Ammon's horn (tissue), 1 donor: Measurements from ENCODE around the gene AKAP12.

Source experiments
- DNase-seq: peaks from one replicate; pipeline ENCODE4 v3.0.0-alpha.2; 2016; ENCODE audit warnings: low spot score

Gene AKAP12, protein sequence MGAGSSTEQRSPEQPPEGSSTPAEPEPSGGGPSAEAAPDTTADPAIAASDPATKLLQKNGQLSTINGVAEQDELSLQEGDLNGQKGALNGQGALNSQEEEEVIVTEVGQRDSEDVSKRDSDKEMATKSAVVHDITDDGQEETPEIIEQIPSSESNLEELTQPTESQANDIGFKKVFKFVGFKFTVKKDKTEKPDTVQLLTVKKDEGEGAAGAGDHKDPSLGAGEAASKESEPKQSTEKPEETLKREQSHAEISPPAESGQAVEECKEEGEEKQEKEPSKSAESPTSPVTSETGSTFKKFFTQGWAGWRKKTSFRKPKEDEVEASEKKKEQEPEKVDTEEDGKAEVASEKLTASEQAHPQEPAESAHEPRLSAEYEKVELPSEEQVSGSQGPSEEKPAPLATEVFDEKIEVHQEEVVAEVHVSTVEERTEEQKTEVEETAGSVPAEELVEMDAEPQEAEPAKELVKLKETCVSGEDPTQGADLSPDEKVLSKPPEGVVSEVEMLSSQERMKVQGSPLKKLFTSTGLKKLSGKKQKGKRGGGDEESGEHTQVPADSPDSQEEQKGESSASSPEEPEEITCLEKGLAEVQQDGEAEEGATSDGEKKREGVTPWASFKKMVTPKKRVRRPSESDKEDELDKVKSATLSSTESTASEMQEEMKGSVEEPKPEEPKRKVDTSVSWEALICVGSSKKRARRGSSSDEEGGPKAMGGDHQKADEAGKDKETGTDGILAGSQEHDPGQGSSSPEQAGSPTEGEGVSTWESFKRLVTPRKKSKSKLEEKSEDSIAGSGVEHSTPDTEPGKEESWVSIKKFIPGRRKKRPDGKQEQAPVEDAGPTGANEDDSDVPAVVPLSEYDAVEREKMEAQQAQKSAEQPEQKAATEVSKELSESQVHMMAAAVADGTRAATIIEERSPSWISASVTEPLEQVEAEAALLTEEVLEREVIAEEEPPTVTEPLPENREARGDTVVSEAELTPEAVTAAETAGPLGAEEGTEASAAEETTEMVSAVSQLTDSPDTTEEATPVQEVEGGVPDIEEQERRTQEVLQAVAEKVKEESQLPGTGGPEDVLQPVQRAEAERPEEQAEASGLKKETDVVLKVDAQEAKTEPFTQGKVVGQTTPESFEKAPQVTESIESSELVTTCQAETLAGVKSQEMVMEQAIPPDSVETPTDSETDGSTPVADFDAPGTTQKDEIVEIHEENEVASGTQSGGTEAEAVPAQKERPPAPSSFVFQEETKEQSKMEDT (N-terminal part only)

DNA sequence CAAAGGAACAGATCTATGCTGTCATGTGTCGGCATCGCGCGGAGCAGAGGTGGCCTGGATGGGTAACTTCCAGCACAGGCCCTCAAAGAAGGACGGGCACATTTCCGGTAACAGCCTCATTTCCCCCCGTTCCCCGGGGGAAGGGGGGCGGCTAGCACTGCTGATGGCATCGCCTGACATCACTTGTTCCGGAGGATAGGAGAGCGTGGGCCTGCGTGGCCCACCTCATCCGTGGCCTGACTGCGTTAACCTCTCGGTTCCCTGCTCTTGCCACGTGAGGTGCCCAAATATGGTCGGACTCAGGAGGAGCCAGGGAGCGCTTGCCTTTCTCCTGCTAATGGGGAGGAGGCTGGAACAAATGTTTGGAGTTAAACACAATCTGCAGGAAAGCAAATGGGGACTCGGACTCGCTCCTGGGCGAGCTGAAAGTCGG lies at the start of gene AKAP12:
AKAP12 (plus strand) TSS at position 365 of the 433 bp plus-strand sequence. CDS start 596 bp downstream, outside the sequence.
- peak; percentile 48 for DNase-seq

DNA sequence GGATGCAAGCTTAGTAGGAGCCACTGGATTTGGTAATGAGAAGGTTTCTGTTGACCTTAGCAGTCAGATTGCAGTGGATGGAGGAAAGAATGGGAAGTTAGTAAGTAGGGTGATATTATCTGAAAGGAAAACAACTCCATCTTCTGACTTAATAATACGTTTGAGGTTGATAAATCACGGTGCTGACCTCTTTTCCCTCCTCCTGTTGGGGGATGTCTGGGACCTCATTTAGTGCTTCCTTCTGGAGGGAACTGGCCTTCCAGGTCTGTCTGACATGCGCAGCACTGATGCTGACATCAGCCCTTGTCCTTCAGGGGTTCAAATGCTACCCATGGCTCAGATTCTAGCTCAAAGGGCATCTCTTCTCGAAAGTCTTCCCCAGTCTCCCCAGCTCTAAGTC lies 48.2 kb upstream of the AKAP12 start:
- DNase-seq: no peak

DNA sequence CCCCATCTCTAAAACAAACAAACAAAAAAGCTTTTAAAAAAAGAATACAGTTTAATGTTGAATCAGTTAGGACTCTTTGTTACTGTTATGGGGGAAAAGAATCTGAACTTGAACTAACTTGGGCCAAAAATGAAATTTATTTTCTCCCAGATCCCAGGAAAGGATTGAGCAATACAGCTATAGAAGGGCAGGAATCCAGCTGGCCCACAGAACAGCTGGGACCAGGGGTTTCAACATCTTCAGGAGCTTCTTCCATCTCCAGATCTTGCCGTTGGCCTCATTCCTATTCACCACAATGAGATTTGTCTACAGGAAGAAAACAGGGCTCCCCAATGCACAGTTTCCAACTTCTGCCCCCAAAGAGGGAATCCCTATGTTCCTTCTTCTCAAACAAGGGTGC lies 43.2 kb upstream of the AKAP12 start:
- no peak for DNase-seq

DNA sequence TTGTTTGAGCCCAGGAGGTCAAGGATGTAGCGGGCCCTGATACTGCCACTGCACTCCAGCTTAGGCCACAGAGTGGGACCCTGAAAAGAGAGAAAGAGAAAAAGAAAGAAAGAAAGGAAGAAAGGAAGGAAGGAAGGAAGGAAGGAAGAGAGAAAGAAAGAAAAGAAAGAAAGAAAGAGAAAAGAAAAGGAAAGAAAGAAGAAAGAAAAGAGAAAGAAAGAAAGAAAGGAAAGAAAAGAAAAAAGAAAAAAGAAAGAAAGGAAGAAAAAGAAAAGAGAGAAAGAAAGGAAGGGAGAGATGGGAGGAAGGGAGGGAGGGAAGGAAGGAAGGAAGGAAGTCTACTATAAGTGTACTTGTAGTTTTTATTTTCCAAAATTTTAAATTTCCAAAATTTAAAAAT lies 42.2 kb upstream of the AKAP12 start:
- no peak for DNase-seq

DNA sequence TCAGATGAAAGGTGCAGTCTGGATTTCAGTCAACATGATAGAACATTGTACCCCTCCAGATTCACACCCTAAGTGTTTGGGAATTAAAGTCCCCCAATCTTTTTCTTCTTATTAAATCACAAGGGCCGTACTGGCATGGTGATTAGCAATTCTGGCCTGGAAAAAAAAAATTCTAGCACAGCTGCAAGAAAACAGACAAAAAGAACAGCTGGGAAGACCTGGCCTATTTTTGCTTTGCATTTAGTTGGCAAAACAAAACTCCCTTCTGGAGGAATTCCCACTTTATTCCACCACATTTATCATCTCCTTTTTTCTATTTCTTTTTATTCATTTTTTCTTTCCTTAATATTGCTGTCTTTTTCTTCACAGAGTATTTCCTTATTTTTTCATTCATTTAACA lies 39.8 kb upstream of the AKAP12 start:
- DNase-seq: no peak

DNA sequence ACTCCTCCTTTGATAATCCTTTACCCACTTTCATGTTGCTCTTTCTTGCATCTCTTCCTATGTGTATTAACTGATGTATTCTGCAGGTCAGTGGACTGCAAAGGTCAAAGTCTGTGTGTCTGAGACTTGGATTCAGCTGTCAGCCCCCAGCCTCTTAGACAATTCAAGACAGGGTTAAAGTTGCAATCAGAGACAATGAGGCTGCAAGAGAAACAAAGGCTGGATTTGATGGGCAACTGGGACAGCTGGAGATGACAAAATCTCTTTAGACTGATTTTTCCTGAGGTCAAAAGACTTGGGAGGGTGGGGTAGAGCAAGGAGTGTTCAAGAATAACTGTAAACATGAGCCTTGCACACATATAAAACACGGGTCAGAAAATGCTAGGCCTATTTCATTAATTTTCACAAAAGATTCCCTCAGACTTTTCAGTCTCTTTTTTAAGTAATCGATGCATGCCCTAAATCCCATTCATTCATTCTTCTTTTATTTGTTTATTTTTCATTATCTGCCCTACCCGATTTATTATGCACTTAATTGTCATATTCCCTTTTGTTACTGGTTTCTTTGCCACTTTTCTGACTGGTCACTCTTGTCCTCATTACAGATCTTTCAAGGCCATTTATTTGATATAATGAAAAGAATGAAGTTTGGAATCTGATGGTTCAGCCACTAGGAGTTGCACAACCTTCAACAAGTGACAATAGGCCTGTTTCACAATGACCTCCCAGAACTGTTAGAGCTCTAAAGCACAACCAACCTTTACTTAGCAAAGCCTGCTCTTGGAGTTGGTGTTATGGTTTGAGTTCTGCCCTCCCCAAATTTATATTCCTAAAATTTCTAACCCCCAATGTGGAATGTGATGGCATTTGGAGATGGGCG lies 33.8 kb upstream of the AKAP12 start:
- no peak for DNase-seq

DNA sequence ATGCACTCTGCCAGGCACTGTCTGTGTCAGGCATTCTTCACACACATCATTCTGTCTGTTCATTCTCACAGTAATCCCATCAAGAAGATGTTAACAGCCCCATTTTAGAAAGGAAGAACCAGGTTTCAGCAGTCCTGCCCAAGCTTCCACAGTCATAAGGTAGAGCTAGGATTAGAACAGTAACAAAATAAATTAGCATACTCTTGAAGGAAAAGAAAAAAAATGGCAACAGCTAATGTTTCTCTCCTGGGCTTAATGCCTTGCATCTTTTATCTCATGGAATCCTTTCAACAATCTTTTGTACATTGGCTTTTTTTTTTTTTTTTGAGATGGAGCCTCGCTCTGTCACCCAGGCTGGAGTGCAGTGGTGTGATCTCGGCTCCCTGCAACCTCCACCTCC lies 32.1 kb upstream of the AKAP12 start:
- DNase-seq: no peak

DNA sequence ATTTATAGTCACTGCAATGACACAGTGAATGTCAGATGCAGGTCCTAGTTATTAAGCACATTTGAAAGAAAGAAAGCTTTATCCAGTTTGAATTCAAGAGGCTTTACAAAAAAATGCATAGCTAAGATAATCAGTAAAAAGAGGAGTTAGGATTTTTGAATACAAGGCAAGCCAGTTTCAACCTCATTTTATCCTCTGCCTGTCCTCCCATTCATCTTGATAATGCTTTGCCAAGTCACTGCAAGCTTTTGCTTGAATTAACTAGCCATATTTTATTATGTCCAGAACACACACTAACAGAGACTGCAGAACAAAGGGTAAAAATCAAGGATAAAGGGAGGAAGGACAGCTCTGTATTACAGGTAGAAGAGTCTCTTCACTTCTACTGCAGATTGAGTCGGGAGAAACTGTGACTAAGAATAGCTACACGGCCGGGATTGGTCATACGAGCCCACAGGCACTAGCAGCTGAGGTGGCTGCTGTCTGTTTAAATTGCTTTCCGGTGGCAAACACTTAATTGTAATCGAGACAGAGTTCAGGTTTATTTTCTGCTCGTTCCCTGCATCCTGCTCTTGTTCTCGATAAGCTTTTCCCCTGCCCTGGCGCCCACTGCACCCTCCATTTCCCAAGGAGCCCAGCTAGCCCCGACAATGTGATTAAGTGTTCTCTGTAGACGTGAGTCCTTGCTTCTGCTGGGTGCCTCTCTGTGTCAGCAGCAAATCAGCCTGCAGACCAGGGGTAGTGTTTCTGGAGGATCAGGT lies 30.5 kb upstream of the AKAP12 start:
- no peak for DNase-seq

DNA sequence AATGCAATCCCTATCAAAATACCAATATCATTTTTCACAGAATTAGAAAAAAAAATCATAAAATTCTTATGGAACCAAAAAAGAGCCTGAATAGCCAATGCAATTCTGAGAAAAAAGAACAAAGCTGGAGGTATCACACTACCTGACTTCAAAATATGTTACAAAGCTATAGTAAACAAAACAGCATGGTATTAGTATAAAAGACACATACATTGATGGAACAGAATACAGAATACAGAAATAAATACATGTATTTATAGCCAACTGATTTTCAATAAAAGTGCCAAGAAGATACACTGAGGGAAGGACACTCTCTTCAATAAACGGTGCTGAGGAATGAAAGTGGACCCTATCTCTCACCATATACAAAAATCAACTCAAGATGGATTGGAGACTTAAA lies 28.7 kb upstream of the AKAP12 start:
- no peak for DNase-seq

DNA sequence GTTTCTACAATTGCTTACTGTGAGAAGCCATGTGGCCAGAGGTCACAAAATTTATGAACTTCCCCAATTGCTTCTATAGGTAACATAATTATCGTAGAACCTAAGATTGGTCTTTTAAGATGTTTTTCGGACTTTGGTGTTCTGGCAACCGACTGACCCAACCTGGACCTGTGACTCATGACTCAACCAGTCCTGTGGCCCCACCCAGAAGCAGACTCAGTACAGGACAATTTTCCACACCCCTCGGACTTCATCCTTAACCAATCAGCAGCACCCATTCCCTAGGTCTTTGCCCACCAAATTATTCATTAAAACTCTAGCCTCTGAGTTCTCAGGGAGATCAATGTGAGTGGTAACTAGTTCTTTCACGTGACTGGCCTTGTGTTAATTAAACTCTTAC lies 26.4 kb upstream of the AKAP12 start:
- DNase-seq: no peak

DNA sequence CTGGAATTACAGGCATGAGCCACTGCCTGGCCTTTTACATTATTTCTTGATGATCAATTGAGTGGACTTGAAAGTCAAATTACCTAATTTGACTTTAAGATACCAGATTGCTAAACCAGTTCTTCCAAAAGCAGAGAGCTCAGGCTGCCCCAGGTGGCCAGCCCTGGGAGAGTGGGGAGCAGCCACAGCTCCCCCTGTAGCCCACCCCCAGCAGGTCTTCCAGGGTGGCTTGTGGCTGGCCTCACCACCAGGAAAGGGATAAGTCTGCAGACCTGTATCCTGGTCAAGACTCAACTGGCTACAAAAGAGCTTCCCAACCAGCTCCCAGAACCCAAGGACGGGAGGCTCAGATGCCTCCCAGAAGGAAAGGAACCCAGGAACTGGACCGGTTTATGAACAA lies 23.8 kb upstream of the AKAP12 start:
- no peak for DNase-seq

DNA sequence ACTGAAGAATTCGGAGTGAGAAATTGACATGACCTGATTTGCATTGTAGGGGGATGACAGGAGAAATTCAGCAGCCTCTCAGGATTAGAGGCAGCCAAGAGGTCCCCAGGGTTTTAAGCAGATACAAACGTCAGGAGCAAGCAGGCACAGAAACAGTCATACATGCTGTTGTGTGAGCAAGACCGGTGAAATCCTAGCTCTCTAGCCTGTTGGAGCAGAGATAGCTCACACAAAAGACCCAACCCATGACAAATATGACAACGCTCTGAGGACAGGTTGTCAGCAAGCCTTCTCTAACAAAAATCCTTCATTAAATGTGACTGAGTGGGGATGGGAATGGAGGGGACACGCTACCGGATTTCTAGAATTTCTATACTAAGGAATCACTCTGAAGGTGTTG lies 23.0 kb upstream of the AKAP12 start:
- no peak for DNase-seq

DNA sequence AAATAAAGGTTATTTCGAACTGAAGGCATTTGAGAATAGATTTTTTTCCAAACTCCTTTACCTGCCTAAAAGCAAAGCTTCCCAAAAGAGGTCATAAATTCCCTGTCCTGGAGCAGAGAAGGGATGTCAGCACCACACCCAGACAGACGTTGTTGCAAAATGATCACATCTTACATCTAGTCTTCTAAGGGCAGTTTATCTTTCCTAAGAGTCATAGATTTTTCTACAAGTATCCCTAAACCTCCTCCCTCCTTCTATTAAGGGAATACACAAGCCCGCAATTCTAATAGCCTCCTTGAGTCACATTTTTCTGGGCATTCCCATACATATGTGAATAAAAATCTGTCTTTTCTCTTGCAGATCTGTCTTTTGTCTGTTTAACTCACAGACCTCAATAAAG lies 20.6 kb upstream of the AKAP12 start:
- DNase-seq: no peak

DNA sequence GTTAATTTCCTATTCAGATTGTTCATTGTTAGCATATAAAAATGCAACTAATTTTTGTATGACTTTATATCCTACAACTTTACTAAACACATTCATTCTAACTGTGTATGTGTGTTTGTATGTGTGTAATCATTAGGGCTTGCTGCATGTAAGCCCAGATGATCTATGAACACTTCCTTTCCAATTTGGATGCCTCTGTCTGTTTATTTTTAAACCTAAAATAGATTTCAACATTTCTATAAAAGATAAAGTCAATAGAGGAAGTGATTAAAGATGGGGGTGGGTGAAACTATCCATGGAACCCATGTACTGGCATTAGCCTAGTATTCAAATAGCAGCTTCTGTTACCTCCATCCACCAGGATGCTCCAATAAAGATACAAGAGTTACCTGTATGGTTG lies 15.7 kb upstream of the AKAP12 start:
- no peak for DNase-seq

DNA sequence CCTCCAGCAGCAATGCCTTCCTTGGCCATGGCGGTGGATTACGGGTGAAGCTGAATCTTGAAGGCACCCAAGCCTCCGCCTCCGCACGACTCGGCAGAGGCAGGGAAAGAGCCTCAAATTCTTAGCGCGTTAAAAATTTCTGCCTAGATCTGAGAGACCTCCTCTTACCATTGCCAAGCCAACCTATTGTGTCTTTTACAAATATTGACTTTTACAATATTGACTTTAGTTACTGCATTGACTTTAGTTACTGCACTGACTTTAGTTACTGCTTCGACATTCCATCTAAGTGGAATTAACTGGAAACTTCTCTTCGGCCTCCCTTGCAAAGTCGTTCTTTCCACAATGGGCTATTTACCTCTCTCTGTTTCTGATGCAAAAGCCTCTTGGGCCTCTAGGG lies 13.8 kb upstream of the AKAP12 start:
- DNase-seq: no peak

DNA sequence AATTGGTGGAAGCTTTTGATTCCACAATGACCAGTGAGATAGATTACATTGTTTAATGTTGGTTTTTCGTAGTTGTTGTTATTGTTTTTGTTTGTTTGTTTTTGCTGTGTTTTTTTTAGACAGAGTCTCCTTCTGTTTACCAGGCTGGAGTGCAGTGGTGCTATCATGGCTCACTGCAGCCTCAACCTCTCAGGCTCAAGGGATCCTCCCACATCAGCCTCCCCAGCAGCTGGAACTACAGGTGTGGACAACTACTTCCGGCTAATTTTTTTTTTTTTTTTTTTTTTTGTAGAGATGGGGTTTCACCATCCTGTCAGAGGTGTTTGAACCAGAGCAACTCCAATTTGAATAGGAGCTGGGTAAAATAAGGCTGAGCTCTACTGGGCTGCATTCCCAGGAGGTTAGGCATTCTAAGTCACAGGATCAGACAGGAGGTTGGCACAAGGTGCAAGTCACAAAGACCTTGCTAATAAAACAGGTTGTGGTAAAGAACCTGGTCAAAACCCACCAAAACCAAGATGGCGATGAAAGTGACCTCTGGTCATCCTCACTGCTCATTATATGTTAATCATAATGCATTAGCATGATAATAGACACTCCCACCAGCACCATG lies 10.9 kb upstream of the AKAP12 start:
- DNase-seq: no peak

DNA sequence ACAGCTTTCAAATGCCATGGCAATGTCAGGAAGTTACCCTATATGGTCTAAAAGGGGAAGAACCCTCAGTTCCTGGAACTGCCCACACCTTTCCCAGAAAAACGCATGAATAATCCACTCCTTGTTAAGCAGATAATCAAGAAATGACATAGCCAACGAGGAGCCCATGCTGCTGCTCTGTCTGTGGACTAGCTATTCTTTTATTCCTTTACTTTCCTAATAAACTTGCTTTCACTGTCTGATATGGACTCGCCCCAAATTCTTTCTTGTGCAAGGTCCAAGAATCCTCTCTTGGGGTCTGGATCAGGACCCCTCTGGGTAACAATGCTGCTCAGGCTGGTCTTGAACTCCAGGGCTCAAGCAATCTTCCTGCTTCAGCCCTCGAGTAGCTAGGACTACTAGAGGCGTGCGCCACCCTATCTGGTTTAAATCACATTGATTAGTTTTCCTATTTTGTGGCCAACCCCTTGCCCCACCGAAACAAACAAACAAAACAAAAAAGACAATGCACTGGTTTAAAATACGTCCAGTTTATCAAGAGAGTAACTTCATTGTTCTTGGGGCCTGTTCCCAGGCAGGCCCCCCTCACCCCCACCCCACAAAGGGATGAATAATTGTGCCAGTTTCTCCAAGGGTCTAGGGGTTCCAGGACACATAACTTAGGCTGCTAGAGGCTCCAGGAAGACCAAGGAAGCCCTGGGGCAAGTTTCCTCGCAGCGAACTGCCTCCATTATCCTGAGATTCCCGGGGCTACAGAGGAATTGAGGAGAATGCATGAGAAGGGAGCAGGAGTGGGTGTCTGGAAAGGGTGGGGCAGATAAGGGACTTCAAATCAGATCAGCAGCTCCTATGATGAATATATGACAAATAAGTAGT lies 10.1 kb upstream of the AKAP12 start:
- no peak for DNase-seq

DNA sequence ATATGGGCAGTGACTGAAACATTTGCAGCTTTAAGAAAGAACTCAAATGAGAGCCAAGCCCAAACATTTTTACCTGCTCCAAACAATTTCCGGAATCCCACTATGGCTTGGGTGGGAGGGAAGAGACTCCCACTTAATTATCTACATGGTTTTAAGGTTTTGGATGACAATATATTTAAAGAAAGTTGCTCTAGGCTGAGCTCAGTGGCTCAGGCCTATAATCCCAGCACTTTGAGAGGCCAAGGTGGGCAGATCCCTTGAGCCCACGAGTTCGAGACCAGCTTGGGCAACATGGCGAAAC lies 9.5 kb upstream of the AKAP12 start:
- no peak for DNase-seq

DNA sequence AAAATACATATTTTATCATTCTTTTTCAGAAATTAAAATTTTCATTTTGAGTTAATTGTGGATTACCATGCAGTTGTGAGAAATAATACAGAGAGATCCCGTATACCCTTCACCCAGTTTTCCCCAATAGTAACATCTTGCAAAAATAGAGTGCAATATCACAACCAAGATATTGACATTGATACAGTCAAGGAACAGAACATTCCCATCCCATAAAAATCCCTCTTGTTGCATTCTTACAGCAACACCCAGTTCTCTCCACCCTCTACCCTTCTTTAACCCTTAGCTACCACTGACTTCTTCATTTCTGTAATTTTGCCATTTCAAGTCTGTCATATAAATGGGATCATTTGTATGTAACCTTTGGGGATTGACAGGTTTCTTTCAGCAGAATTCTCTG lies 6.9 kb upstream of the AKAP12 start:
- no peak for DNase-seq
